ENCODE measurements around the gene C16orf46. TPM values are rescaled to one million over a fixed set of nuclear protein-coding genes. Genes with fewer than 3 reads are reported as not detected.

Gene C16orf46
- total and polyA plus RNA-seq, 2 donors (not counting 3 experiments of a cell fraction or from before 2014, with no cell fraction given), result 0.26 TPM; not detected in 1

DNA sequence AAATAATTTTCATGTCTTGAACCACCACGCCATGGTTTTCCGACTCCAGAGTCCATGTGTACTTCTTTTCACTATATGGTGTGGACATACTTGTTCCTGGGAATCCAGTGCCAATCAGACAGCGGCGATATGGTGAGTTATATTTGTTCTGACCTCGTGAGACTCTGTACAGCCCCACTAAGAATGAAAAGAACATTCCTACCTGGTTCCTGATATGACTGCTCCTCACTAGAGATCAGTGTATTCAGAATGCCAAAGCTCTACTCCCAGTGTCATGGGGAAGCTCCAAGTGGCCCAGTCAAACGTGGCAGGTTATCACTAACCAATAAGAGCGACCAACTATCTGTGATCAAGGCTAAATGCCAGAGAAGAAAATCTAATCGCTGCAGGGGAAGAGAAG lies 6.1 kb downstream of the C16orf46 start:
- no peak overlapping the region for H3K4me3 ChIP-seq (replicated peaks in 1 of 3; ENCODE audit: insufficient read depth in 1 of 3, low read depth in 1 of 3, low read length in 3 of 3)
- no peaks in the 10 kb centered on the region for H3K4me1 ChIP-seq (ENCODE audit: control insufficient read depth, extremely low read depth, insufficient read depth, low read length)
- H4K20me1 ChIP-seq (replicated peaks; ENCODE audit: control insufficient read depth, extremely low read depth, insufficient read depth, low read length), result no peaks in the 10 kb centered on the region
- no peak overlapping the region for H2AFZ ChIP-seq (ENCODE audit: low read depth, low read length)
- no peaks in the 10 kb centered on the region for H3K9me1 ChIP-seq (replicated peaks; ENCODE audit: control insufficient read depth, extremely low read depth, insufficient read depth, low read length)
- ChIA-PET POLR2A (no interaction called here), CTCF (no interaction called here)
- no peak overlapping the region for H3K9ac ChIP-seq (replicated peaks; ENCODE audit: extremely low read depth, insufficient read depth, low read length)
- H3K27me3 ChIP-seq (ENCODE audit: control insufficient read depth in 2 of 2, insufficient read depth in 2 of 2, low read length in 2 of 2), result no peaks in the 10 kb centered on the region
- TF ChIP-seq JUN (IDR thresholded peaks at IDR 0.05; ENCODE audit: borderline replicate concordance, insufficient read depth, insufficient read length, low read depth) (no peak), MYC (IDR thresholded peaks at IDR 0.05; ENCODE audit: low read depth, low read length) (no peak), GATA2 (IDR thresholded peaks at IDR 0.05; ENCODE audit: insufficient read depth, insufficient read length, low read depth, low read length) (no peak), EZH2 (IDR thresholded peaks at IDR 0.05; ENCODE audit: borderline replicate concordance, low read depth, low read length, severe bottlenecking) (no peak), FOS (IDR thresholded peaks at IDR 0.05; ENCODE audit: borderline replicate concordance, insufficient read depth, low read length) (no peak), POLR2AphosphoS5 (IDR thresholded peaks at IDR 0.05; ENCODE audit: insufficient read depth, low read depth, low read length) (no peak), POLR2A (IDR thresholded peaks at IDR 0.05; ENCODE audit: low read depth, low read length) (no peak)
- TF ChIP-seq, protein P1, sequence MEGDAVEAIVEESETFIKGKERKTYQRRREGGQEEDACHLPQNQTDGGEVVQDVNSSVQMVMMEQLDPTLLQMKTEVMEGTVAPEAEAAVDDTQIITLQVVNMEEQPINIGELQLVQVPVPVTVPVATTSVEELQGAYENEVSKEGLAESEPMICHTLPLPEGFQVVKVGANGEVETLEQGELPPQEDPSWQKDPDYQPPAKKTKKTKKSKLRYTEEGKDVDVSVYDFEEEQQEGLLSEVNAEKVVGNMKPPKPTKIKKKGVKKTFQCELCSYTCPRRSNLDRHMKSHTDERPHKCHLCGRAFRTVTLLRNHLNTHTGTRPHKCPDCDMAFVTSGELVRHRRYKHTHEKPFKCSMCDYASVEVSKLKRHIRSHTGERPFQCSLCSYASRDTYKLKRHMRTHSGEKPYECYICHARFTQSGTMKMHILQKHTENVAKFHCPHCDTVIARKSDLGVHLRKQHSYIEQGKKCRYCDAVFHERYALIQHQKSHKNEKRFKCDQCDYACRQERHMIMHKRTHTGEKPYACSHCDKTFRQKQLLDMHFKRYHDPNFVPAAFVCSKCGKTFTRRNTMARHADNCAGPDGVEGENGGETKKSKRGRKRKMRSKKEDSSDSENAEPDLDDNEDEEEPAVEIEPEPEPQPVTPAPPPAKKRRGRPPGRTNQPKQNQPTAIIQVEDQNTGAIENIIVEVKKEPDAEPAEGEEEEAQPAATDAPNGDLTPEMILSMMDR (IDR thresholded peaks at IDR 0.05; ENCODE audit: extremely low read depth in 1 of 2, insufficient read depth in 1 of 2, low read depth in 1 of 2, low read length in 2 of 2), result no peak
- TF ChIP-seq, protein P2, sequence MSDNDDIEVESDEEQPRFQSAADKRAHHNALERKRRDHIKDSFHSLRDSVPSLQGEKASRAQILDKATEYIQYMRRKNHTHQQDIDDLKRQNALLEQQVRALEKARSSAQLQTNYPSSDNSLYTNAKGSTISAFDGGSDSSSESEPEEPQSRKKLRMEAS (IDR thresholded peaks at IDR 0.05; ENCODE audit: insufficient read depth, insufficient read length), result no peak
- no peak overlapping the region for H3K27ac ChIP-seq (ENCODE audit: insufficient read depth, low read depth, low read length)
- no peaks in the 10 kb centered on the region for H3K36me3 ChIP-seq (ENCODE audit: control insufficient read depth in 2 of 2, extremely low read depth in 1 of 2, insufficient read depth in 2 of 2, low read length in 2 of 2)
- H3K79me2 ChIP-seq (ENCODE audit: control insufficient read depth, insufficient read depth, low read length), result no peaks in the 10 kb centered on the region
- intact Hi-C loops (cut with micrococcal nuclease) (no loop called here), dilution Hi-C loops (cut with MboI; ENCODE audit: extremely low pct_ligation_motif_present, low sequenced_read_pairs) (no loop called here)
- DNase-seq (ENCODE audit: low read depth, low spot score) (no peak), FAIRE-seq (no peak)
- no TSS peak for BruUV-seq (replicated peaks)
- no peak overlapping the region for H3K4me2 ChIP-seq (ENCODE audit: insufficient read depth, low read length)
- H3K9me3 ChIP-seq (replicated peaks; ENCODE audit: control insufficient read depth, insufficient read depth, low read length), result no peaks in the 10 kb centered on the region

All from endothelial cell of umbilical vein (primary cell).